Tibial nerve (tissue), 4 donors: ENCODE results near the gene SH3GL1. TPM values are rescaled to one million over a fixed set of nuclear protein-coding genes. Genes with fewer than 3 reads are reported as not detected.

Experiments
- DNase-seq, 2 donors: peaks; one replicate each; pipeline ENCODE4 v3.0.0-alpha.2; 2019; ENCODE audit warnings: low spot score in 2 of 2
- H3K27ac ChIP-seq, 4 donors: fragments of 200-600 bp; sonication (generic) in 3 of 4; one replicate each; pipeline ENCODE4 v1.5.1; 2017 to 2019; ENCODE audit warnings: mild to moderate bottlenecking in 1 of 4
- H3K27me3 ChIP-seq, 2 donors: fragments of 200-600 bp; sonication (generic) in 1 of 2; one replicate each; pipeline versions ENCODE4 v1.5.1 to v1.6.0; 2017 to 2019
- H3K36me3 ChIP-seq, 3 donors: fragments of 200-600 bp; sonication (generic); one replicate each; pipeline ENCODE4 v1.5.1; 2018 to 2019
- H3K4me1 ChIP-seq, 4 donors: fragments of 200-600 bp; sonication (generic) in 3 of 4; one replicate each; pipeline ENCODE4 v1.5.1; 2017 to 2019
- H3K4me3 ChIP-seq, 4 donors: fragments of 200-600 bp; sonication (generic) in 3 of 4; one replicate each; pipeline ENCODE4 v1.5.1; 2017 to 2019; ENCODE audit warnings: mild to moderate bottlenecking in 1 of 4, moderate library complexity in 1 of 4
- H3K9me3 ChIP-seq, 4 donors: fragments of 200-600 bp; sonication (generic) in 3 of 4; one replicate each; pipeline ENCODE4 v1.5.1; 2017 to 2019
- EP300 ChIP-seq, 2 donors: sonication (generic); formaldehyde crosslinking; IDR thresholded peaks; one replicate each; pipeline ENCODE4 v1.6.1; 2017; ENCODE audit warnings: antibody characterized with exemption in 2 of 2, mild to moderate bottlenecking in 1 of 2
- POLR2A ChIP-seq, 2 donors: fragments of 450-650 bp; IDR thresholded peaks; one replicate each; pipeline ENCODE4 v1.6.1; 2017; ENCODE audit warnings: antibody characterized with exemption in 2 of 2, mild to moderate bottlenecking in 2 of 2, moderate library complexity in 2 of 2
- WGBS, 2 donors: methylation state at CpG; one replicate each; pipeline ENCODE4 v1.1.5; 2018; 5-methylcytosine and 5-hydroxymethylcytosine counted together
- total RNA-seq, 4 donors: library from RNA; depleted of rRNA; stranded (reverse); fragments of >200 nt; gene quantifications; one replicate each; pipeline ENCODE4 v1.1.0, GENCODE V29; 2016
- TF ChIP-seq, protein P1 (sequence below), 5 experiments: fragments of 200-600 bp in 3 of 5; fragments of 450-650 bp in 2 of 5; sonication (generic) in 3 of 5; IDR thresholded peaks; one replicate each; pipeline ENCODE4 v1.5.1; 2016 to 2019; ENCODE audit warnings: antibody characterized with exemption in 5 of 5, mild to moderate bottlenecking in 3 of 5, moderate library complexity in 2 of 5

Gene SH3GL1
- total RNA-seq, 4 donors from 2014 or later: 35.0 to 64.8 (median 52.9) TPM

DNA sequence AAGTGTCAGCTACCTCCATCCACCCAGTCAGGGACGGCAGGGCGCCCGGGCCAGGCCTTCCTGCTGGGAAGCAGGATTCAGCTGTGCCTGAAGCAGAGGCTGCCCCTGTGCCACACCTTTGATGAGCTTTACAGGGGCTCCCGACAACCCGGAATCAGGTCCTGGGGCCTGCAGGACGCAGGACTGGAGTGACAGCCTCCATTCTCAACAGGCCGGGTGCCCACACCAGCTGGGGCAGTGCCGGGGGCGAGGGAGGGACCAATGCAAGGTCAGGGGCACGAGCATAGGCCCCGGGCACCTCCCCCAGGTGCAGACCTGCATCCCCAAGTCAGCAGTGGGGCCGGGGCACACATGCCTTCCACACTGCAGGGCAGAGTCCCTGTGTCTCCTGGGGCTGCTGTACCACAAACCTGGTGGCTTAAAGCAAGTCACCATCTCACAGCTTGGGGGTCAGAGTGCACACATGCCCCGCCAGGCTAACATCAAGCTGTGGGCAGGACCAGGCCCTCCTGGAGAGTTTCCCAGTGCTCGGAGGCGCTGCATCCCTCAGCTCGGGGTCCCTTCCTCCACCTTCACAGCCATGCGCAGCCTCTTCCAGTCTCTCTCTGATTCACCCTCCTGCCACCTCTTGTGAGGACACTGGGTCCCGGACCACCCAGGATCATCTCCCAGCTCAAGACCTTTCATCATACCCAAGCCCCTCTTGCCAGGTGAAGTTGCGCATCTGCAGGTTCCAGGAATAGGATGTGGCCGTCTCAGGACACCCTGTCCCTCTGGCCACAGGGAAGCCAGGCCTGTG lies 43.8 kb upstream of the SH3GL1 start:
- no peak overlapping the region for H3K27ac ChIP-seq
- TF ChIP-seq EP300 (IDR thresholded peaks at IDR 0.05) (no peak), POLR2A (IDR thresholded peaks at IDR 0.05) (no peak)
- TF ChIP-seq, protein P1, sequence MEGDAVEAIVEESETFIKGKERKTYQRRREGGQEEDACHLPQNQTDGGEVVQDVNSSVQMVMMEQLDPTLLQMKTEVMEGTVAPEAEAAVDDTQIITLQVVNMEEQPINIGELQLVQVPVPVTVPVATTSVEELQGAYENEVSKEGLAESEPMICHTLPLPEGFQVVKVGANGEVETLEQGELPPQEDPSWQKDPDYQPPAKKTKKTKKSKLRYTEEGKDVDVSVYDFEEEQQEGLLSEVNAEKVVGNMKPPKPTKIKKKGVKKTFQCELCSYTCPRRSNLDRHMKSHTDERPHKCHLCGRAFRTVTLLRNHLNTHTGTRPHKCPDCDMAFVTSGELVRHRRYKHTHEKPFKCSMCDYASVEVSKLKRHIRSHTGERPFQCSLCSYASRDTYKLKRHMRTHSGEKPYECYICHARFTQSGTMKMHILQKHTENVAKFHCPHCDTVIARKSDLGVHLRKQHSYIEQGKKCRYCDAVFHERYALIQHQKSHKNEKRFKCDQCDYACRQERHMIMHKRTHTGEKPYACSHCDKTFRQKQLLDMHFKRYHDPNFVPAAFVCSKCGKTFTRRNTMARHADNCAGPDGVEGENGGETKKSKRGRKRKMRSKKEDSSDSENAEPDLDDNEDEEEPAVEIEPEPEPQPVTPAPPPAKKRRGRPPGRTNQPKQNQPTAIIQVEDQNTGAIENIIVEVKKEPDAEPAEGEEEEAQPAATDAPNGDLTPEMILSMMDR (IDR thresholded peaks at IDR 0.05): no peak
- 76 to 78% methylated on average over 12 to 20 of the region's 20 CpGs for WGBS, 2 donors
- H3K4me1 ChIP-seq: no peaks in the 10 kb centered on the region
- no peak for DNase-seq
- no peaks in the 10 kb centered on the region for H3K27me3 ChIP-seq
- no peak overlapping the region for H3K4me3 ChIP-seq
- no peaks in the 10 kb centered on the region for H3K9me3 ChIP-seq
- H3K36me3 ChIP-seq: peaks cover 2 to 71% (median 17%) of the 10 kb centered on the region in 3 donors

DNA sequence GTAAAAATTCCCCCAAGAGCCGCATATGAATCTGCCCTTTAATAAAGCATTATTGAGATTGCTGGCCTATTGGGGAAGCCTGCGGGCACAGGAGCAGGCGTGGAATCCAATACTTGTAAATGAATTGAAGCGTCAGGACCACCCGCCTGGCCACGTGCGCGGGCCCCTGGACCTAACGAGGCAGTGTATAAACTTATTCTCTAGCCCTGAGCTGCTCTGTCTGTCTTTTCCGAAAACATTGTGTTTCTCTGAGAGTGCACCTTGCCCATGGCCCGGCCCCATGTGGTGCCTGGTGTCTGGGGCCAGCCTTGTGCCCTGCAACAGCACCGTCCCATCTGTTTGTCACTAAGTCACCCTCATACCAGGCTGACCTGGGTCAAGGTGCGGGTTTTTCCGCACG lies 42.8 kb upstream of the SH3GL1 start:
- no peak overlapping the region for H3K27ac ChIP-seq
- TF ChIP-seq POLR2A (IDR thresholded peaks at IDR 0.05) (no peak), EP300 (IDR thresholded peaks at IDR 0.05) (no peak)
- TF ChIP-seq, protein P1 (IDR thresholded peaks at IDR 0.05): no peak
- WGBS, 2 donors: 81 to 86% methylated on average over 15 of the region's 15 CpGs
- H3K9me3 ChIP-seq: no peaks in the 10 kb centered on the region
- peaks cover 2 to 62% (median 14%) of the 10 kb centered on the region in 3 donors for H3K36me3 ChIP-seq
- H3K4me1 ChIP-seq: no peaks in the 10 kb centered on the region
- H3K4me3 ChIP-seq: no peak overlapping the region
- no peaks in the 10 kb centered on the region for H3K27me3 ChIP-seq
- no peak for DNase-seq

DNA sequence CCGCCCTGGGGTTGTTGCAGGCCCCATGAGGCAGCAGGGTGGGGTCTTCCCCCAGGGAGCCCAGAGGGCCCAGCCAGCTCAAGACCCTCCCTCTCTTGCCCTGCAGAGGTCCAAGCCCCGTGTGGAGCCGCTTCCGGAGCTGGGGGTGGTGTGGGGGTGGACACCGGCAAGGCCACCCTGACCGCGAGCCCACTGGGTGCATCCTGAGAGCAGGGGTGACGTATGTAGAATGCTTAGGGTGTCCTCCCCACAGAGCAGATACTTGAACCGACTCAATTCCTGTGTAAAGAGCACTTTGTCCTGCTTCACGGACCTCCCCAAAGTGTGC lies 42.4 kb upstream of the SH3GL1 start:
- H3K4me3 ChIP-seq: no peak overlapping the region
- peaks cover 2 to 58% (median 11%) of the 10 kb centered on the region in 3 donors for H3K36me3 ChIP-seq
- 72 to 85% methylated on average over 7 to 10 of the region's 10 CpGs for WGBS, 2 donors
- no peaks in the 10 kb centered on the region for H3K27me3 ChIP-seq
- no peak for DNase-seq
- TF ChIP-seq, protein P1 (IDR thresholded peaks at IDR 0.05): no peak
- no peak for TF ChIP-seq EP300 (IDR thresholded peaks at IDR 0.05)
- no peak for TF ChIP-seq POLR2A (IDR thresholded peaks at IDR 0.05)
- H3K27ac ChIP-seq: no peak overlapping the region
- no peaks in the 10 kb centered on the region for H3K9me3 ChIP-seq
- H3K4me1 ChIP-seq: no peaks in the 10 kb centered on the region

DNA sequence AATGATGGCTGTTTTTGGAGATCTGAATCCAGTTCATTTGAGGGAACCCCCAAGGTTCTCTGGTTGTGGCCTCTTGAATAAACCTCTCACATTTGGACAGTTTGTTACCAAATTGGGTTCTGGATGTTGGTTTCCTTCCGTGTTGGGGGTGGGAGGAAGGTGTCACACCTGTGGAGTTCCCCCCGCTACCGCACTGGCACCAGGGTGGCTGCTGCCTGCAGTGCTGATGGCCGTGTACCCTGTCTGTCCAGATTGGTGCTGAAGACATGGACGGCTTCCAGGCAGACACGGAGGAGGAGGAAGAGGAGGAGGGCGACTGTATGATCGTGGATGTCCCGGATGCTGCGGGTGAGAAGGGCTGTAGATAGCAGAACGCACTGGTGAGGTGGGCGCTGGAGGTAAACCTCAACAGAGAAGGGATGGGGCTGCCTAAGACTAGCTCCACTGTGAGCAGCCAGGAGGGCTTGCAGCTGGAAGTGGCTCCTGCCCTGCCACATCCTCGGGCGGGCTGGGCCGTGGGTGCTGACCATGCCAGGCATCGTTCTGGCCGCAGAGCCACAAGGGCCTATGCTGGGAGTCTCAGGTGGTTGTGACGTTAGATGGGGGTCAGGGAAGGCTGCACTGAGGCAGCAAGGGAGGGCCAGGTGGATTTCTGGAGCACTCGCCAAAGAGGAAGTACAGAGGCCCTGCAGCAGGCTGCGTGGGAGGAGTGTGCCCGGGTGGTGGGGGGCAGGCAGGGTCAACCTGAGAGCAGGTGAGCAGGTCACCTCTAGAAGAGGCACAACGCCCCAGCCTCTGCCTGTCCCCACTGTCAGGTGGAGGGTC lies 41.9 kb upstream of the SH3GL1 start:
- DNase-seq: no peak
- H3K9me3 ChIP-seq: no peaks in the 10 kb centered on the region
- no peak overlapping the region for H3K27ac ChIP-seq
- 79 to 82% methylated on average over 21 to 22 of the region's 22 CpGs for WGBS, 2 donors
- H3K36me3 ChIP-seq: peaks cover under 1 to 52% (median 10%) of the 10 kb centered on the region in 3 donors
- H3K4me1 ChIP-seq: no peaks in the 10 kb centered on the region
- no peaks in the 10 kb centered on the region for H3K27me3 ChIP-seq
- TF ChIP-seq, protein P1 (IDR thresholded peaks at IDR 0.05): no peak
- TF ChIP-seq EP300 (IDR thresholded peaks at IDR 0.05) (no peak), POLR2A (IDR thresholded peaks at IDR 0.05) (no peak)
- no peak overlapping the region for H3K4me3 ChIP-seq

DNA sequence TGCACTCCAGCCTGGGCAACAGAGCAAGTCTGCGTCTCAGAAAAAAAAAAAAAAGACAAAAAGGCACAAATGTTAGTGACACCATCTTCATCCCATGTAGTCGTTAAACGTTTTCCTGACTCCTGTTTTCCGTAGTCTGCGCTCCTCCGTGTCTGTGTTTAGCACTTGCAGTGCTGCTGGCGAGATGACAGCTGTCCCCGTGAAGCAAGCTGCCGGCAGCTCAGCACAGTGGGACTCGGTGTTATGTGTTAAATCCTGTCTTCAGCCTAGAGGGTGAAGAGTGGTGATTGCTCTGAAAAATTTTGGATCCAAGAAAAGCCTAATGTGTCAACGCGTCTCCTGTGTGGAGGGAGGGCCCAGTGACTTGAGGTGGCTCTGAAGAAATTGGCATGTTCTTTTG lies 38.9 kb upstream of the SH3GL1 start:
- Histone ChIP-seq H3K4me1 (no peaks in the 10 kb centered on the region), H3K27ac (no peak overlapping the region), H3K9me3 (no peaks in the 10 kb centered on the region), H3K27me3 (no peaks in the 10 kb centered on the region), H3K4me3 (no peak overlapping the region), H3K36me3 (peaks cover 0 to 28% (median 0%) of the 10 kb centered on the region in 3 donors)
- WGBS, 2 donors: 88 to 92% methylated on average over 12 of the region's 12 CpGs
- no peak for DNase-seq
- TF ChIP-seq POLR2A (IDR thresholded peaks at IDR 0.05): no peak
- TF ChIP-seq EP300 (IDR thresholded peaks at IDR 0.05): no peak
- TF ChIP-seq, protein P1 (IDR thresholded peaks at IDR 0.05): no peak
